Measurements from ENCODE around the gene BSG. TPM values are rescaled to one million over a fixed set of nuclear protein-coding genes. Genes with fewer than 3 reads are reported as not detected.

Gene BSG
- total and polyA plus RNA-seq, 9 of the 15 experiments (the other 6 are each of a cell fraction or from before 2014, with no cell fraction given) = 4.6 to 495 (median 187) TPM

DNA sequence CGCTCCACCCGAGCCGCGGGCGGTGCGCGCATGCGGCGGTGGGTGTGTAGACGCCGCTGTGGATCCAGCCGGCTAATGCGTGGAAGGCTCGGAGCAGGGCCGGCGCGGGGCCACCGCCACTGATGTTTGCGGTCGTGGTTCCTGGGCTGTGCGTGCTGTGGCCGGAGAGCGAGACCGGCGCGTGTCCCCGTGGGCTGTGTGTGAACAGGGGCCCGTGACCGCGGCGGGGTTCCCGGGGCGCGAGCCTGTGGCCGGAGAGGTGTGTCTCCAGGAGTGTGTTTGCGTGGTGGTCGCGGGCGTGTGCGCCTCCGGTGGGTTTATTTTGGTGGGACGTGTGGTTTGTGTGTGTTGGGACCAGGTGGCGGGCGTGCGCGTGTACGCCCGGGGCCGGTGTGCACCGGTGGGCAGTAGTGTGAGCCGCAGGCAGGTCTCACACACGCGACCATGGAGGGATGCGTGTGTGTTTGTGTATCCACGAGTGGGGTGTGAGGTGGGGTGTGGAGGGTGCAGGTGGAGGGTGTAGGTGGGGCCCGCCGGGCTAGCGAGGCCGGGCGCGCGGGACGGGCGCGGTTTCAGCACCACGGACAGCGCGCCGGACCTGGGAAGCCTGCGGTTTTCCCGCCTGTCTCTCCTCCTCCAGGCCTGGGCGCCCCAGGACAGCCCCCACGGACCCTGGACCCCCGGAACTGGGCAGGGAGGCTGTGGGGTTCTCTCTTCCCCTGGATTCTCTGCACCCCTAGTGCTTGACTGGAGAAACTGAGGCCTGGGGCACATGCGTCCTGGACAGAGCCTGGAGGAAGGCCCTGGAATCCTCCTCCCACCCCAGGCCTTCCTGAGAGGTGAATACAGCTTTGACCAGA is 18.9 kb downstream of the BSG start (continued):
- TF ChIP-seq PCBP2 (IDR thresholded peaks at IDR 0.05; ENCODE audit: low read depth, low read length, poor library complexity, severe bottlenecking) = no peak
- no peak for TF ChIP-seq LARP7 (IDR thresholded peaks at IDR 0.05)
- peak; percentile 91 for TF ChIP-seq PRMT5 (CRISPR knock-in tag; IDR thresholded peaks at IDR 0.05)
- TF ChIP-seq, protein P1, sequence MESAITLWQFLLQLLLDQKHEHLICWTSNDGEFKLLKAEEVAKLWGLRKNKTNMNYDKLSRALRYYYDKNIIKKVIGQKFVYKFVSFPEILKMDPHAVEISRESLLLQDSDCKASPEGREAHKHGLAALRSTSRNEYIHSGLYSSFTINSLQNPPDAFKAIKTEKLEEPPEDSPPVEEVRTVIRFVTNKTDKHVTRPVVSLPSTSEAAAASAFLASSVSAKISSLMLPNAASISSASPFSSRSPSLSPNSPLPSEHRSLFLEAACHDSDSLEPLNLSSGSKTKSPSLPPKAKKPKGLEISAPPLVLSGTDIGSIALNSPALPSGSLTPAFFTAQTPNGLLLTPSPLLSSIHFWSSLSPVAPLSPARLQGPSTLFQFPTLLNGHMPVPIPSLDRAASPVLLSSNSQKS (CRISPR knock-in tag; IDR thresholded peaks at IDR 0.05) = no peak
- TF ChIP-seq ELF1 (tag; IDR thresholded peaks at IDR 0.05) = no peak
- TF ChIP-seq, protein P2, sequence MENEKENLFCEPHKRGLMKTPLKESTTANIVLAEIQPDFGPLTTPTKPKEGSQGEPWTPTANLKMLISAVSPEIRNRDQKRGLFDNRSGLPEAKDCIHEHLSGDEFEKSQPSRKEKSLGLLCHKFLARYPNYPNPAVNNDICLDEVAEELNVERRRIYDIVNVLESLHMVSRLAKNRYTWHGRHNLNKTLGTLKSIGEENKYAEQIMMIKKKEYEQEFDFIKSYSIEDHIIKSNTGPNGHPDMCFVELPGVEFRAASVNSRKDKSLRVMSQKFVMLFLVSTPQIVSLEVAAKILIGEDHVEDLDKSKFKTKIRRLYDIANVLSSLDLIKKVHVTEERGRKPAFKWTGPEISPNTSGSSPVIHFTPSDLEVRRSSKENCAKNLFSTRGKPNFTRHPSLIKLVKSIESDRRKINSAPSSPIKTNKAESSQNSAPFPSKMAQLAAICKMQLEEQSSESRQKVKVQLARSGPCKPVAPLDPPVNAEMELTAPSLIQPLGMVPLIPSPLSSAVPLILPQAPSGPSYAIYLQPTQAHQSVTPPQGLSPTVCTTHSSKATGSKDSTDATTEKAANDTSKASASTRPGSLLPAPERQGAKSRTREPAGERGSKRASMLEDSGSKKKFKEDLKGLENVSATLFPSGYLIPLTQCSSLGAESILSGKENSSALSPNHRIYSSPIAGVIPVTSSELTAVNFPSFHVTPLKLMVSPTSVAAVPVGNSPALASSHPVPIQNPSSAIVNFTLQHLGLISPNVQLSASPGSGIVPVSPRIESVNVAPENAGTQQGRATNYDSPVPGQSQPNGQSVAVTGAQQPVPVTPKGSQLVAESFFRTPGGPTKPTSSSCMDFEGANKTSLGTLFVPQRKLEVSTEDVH (IDR thresholded peaks at IDR 0.05; ENCODE audit: low read depth, partially characterized antibody) = peak; percentile 35
- no peak for TF ChIP-seq ZNF384 (IDR thresholded peaks at IDR 0.05; ENCODE audit: low read depth, low read length)
- no peak for TF ChIP-seq ARHGAP35 (IDR thresholded peaks at IDR 0.05; ENCODE audit: partially characterized antibody)
- no peak for TF ChIP-seq EZH2 (IDR thresholded peaks at IDR 0.05; ENCODE audit: borderline replicate concordance, low read depth, low read length)
- TF ChIP-seq FOXJ3 (CRISPR knock-in tag; IDR thresholded peaks at IDR 0.05) = 0 out of 2 replicates have a peak, but pooled peaks have one; percentile 25
- TF ChIP-seq, protein P3, sequence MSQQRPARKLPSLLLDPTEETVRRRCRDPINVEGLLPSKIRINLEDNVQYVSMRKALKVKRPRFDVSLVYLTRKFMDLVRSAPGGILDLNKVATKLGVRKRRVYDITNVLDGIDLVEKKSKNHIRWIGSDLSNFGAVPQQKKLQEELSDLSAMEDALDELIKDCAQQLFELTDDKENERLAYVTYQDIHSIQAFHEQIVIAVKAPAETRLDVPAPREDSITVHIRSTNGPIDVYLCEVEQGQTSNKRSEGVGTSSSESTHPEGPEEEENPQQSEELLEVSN (IDR thresholded peaks at IDR 0.05; ENCODE audit: borderline replicate concordance in 1 of 2, extremely low read depth in 1 of 2, insufficient read depth in 1 of 2, insufficient read length in 1 of 2, low read depth in 1 of 2, low read length in 1 of 2, poor library complexity in 1 of 2, severe bottlenecking in 1 of 2) = peak in 1 of 2 experiments; percentile 84
- TF ChIP-seq CBFB (CRISPR knock-in tag; IDR thresholded peaks at IDR 0.05) = peak; percentile 71; the same call in 1 of the 2 replicates
- TF ChIP-seq, protein P4, sequence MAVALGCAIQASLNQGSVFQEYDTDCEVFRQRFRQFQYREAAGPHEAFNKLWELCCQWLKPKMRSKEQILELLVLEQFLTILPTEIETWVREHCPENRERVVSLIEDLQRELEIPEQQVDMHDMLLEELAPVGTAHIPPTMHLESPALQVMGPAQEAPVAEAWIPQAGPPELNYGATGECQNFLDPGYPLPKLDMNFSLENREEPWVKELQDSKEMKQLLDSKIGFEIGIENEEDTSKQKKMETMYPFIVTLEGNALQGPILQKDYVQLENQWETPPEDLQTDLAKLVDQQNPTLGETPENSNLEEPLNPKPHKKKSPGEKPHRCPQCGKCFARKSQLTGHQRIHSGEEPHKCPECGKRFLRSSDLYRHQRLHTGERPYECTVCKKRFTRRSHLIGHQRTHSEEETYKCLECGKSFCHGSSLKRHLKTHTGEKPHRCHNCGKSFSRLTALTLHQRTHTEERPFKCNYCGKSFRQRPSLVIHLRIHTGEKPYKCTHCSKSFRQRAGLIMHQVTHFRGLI (CRISPR knock-in tag; IDR thresholded peaks at IDR 0.05) = no peak
- TF ChIP-seq PHF8 (IDR thresholded peaks at IDR 0.05; ENCODE audit: borderline replicate concordance, low read length) = no peak
- TF ChIP-seq JUND (IDR thresholded peaks at IDR 0.05; ENCODE audit: borderline replicate concordance, low read depth, low read length) = no peak
- TF ChIP-seq JUND (tag; IDR thresholded peaks at IDR 0.05; ENCODE audit: borderline replicate concordance, low read depth, low read length) = no peak
- no peak for TF ChIP-seq NBN (IDR thresholded peaks at IDR 0.05; ENCODE audit: low read depth)
- TF ChIP-seq, protein P5, sequence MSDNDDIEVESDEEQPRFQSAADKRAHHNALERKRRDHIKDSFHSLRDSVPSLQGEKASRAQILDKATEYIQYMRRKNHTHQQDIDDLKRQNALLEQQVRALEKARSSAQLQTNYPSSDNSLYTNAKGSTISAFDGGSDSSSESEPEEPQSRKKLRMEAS (CRISPR knock-in tag; IDR thresholded peaks at IDR 0.05) = peak; percentile 66; the same call in 1 of the 2 replicates
- TF ChIP-seq RB1 (IDR thresholded peaks at IDR 0.05; ENCODE audit: low read depth) = peak; percentile 97
